HL-60 (cell line): ENCODE data around the gene ARID4A.

Experiments used
- CTCF ChIP-seq: IDR thresholded peaks from one replicate; pipeline ENCODE4 v1.5.1; 2011; ENCODE audit warnings: low read length, control low read depth, inconsistent platforms; ENCODE audit not compliant: insufficient read depth
- SPI1 ChIP-seq: IDR thresholded peaks from 2 replicates; pipeline ENCODE4 v1.6.1; 2012; ENCODE audit warnings: low read depth, mild to moderate bottlenecking, borderline replicate concordance

- TF ChIP-seq CTCF (no peak), SPI1 (no peak)
Observed at GRCh38 chr14:58364316-58364715, 66.0 kb downstream of the ARID4A start.
